Activated CD8-positive, alpha-beta memory T cell treated with anti-CD3 and anti-CD28 coated beads for 36 hours (primary cell): ENCODE results near the gene WBP1. TPM values are rescaled to one million over a fixed set of nuclear protein-coding genes. Genes with fewer than 3 reads are reported as not detected.

ENCODE experiments used
- CTCF ChIA-PET: fragments of 350-600 bp; sonication (Branson Sonifier 250); formaldehyde crosslinking; loops from one replicate; lab custom pipeline; 2021; ENCODE audit warnings: antibody characterized with exemption; lab: Charles Lee
- POLR2A ChIA-PET: fragments of 350-600 bp; sonication (Branson Sonifier 250); formaldehyde crosslinking; loops from one replicate; lab custom pipeline; 2021; ENCODE audit warnings: antibody characterized with exemption; lab: Charles Lee
- total RNA-seq, 2 experiments: library from RNA; stranded (reverse); gene quantifications; one replicate each; pipeline ENCODE4 v1.2.3, GENCODE V29; 2021

The WBP1 gene
- 10 to 100 TPM; 24.9 to 28.7 TPM for total RNA-seq

DNA sequence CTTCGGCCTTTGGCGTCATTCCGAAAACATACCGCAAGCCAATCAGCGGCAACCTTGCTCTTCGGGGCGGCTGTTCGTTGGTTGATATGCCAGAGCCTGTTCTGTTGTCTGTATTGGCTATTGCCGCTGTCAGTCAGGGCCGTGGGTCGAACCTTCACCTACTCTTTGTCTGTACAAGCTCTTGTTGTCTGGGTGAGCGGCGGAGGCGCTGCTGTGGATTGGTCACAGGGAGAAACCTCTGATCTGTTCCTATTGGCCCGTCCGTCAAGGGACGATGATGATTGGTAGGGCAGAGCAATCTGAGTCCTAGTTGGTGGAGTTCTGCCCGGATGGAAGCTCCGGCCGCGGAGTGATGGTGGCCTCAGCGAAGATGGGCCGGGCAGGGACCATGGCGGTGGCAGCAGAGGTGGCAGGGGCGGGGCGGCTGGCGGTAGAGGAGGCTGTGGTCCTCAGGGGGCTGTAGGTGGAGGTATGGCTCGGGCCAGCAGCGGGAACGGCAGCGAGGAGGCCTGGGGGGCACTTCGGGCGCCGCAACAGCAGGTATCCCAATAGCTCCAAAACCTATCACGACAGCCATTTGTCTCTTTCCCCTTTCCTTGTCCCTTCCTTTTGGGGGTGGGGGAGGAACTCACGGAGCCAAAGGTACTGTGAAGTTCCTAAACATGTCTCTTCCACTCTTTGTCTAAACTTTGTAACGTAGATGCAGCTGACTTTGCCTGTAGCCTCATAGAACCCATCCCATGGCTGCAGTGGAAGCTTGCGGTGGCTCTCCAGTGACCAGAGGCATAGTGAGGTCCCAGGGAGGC, at the start of gene WBP1:
Gene WBP1 (plus strand): TSS at position 307 of the 806 bp plus-strand sequence. CDS start 165 bp downstream, at position 472.
- POLR2A ChIA-PET: interaction anchor here (1.1 to 1.8 kb wide), 6 partner anchors 14 to 73 kb away, joined by 3 to 13 read pairs (median 4); partner anchors contain the start of genes AUP1, C2orf81, HTRA2 and MRPL53
- CTCF ChIA-PET: interaction anchor here (1.4 to 4.0 kb wide), 2 partner anchors 17 to 24 kb away, joined by 3 to 24 read pairs; partner anchors contain the start of genes CCDC142 and TTC31

DNA sequence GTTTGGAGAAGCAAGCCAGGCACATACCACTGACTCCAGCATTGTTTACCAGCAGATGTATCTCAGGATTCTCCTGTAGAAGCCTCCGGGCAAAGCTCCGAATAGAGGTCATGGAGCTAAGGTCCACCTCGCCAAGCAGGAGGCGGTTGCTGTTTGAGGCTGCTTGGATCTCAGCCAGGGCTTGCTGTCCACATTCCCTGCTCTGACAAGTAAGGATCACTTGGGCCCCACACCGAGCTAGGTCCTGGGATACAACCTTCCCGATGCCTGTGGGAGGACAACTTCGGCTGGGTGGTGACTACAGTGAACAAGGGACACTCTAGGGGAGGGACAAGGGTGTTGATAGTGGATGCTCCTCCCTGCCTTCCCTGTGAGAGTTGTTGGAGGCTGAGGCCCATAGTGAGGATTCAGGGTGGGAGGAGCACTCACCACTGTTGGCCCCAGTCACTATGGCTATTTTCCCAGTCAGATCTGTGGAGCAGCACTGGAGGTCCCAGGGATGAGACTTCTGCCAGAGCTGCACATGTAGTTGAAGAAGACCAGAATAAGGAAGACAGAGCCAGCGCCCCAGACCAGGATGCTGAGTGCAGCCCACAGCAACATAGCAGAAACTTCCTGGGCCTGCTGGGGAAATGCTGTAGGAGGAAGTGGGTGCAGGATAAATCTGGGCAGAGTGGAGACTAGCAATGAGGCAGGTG, 45.1 kb upstream of the WBP1 start:
- CTCF ChIA-PET: no interaction called here

DNA sequence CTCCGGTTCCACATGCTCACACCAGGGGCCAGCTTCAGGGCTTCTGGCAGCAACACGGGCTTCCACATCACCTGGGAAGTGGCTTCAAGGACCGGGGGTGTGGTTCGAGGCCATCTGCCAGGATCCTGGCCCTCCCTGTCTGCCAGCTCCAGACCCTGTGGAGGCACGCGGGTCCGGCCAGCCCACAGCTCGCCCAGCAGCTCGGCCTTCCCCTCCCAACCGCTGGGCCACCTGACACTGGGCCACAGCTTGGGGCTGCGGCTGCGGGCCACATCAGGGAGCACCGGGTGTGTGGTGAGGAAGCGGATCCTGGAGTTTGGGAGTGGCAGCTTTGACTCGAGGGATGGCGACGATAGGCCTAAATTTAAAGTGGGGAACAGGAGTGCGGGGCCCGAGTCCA, 43.8 kb upstream of the WBP1 start:
- CTCF ChIA-PET: interaction anchor here (0.9 kb wide), 1 partner anchor 22 kb away, joined by 9 read pairs; no protein-coding TSS in a partner anchor

More for the DNA sequence above, 45.1 kb upstream of the WBP1 start:
- POLR2A ChIA-PET: no interaction called here

DNA sequence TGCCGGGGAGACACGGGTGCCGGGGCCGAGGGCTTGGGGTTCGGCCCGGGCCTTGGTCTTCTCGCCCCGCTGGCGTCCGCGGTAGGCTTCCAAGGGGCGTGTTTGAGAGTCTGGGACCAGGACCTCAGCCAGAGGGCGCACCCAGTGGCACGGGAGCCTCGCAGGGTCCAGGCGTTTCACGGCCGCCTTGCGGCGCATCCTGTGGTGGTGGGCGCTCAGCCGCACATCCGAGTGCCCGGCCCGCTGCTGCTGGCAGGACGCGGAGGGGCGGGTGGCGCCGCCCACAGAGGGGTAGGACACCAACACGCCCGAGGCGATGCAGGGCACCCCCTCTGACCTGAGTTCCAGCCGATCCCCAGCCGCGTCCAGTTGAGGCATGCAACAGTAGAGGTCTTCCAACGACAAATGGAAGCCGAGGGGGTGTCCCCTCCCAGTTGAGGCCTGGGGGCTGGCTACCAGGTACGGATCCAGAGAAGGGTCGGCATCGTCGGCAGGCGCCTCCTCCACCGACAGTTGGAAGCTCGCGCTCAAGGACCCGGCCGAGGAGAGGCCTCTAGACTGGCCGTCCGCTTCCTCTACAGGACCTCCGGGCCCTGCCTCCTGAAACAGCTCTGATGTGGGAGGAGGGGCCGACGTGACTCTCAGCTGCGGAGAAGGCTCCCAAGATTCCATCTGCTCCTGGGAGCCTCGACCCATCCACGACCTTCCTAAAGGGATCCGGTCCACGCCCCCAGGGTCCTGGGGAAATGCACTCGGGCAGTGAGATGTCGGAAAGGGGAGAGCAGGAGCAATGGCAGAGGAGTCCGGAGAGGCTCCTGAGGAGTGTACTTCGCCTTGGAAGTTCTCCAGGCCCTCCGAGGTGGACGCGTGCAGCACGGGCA, 43.1 kb upstream of the WBP1 start:
- CTCF ChIA-PET: interaction anchor here (0.9 kb wide), 1 partner anchor 23 kb away, joined by 9 read pairs; no protein-coding TSS in a partner anchor
- POLR2A ChIA-PET: no interaction called here

More for the DNA sequence above, 43.8 kb upstream of the WBP1 start:
- POLR2A ChIA-PET: no interaction called here

DNA sequence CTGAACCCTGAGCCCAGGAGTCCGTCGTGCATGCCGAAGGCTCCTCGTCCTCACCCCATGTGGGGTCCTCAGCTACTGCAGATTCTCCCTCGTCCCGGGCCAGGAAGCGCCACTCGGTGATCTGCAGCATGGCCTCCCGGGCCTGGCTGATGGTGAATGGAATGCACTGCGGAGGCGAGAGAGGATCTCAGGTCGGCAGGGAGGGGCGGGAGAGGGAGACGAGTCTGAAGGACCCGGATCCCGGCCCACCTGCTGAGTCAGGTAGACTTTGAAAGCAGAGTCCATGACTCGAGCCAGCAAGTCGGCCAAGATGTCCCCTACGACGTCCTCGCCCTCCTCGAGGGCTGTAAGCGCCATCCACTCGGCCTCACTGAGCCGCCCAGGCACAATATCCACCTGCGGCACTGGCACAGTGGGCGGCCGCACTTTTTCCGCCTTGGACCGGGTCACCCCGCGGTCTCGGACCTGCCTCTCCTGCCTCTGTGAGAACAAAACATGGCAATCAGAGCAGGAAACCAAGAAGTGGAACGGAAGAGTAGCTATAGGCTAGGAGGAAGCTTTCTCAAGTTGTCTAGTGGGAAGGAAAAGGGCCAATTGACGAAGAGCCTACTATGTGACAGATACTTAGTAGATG, 42.4 kb upstream of the WBP1 start:
- ChIA-PET CTCF (no interaction called here), POLR2A (no interaction called here)

DNA sequence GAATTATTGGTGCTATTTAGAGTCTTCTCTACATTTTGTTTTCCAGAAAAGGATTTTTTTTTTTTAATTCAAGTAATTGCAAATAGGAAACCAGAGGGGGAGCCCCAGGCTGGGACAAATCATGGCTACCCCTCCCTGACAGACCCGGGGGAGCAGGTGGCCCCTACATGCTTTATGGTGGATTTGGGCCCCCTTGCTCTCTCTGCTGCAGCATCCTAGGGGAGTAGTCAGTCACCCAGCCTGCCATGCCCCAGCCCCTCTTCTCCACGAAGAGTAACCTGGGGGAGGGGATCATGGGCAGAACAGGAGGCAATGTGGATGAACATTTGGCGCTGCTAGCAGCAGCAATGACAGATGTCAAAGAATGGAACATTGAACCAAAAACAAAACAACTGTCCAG, 41.5 kb upstream of the WBP1 start:
- ChIA-PET CTCF (no interaction called here), POLR2A (no interaction called here)

DNA sequence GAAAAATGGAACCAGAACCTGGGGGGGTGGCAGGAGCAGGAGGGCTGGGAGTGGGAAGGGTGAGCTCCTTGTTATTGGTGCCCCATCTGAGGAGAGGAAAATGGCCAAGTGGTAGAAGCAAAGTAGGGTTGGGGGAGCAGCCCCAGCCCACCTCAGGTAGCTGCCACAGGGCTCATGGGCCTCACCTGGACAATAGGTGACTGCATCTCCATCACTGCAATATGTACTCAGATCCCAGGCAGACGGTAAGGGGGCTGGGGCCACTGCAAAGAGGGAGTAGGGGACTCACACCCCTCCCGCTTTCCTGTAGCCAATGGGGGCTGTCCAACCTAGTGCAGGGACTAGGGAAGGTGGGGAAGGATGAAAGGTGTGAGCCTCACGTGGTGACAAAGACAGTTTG, 41.0 kb upstream of the WBP1 start:
- ChIA-PET CTCF (no interaction called here), POLR2A (no interaction called here)

DNA sequence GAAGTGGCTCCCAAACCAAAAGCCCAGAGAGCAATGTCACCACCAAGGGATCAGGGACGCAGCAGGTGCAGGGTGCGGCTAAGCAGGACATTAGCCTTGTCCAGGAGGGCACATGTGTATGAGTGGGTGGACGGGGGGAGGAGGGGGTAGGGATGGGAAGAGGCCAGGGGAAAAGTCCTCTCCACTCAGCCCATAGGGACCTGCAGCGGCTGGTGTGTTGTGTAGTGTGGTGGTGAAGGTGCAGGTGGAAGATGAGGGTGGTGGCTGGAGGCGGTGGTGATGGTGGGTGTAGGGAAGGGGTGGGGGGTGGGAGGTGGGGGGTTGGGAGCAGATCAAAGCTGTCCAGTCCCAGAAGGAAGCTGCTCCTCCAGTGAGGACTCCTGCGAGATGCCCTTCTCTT, 40.5 kb upstream of the WBP1 start:
- POLR2A ChIA-PET: no interaction called here
- CTCF ChIA-PET: no interaction called here

DNA sequence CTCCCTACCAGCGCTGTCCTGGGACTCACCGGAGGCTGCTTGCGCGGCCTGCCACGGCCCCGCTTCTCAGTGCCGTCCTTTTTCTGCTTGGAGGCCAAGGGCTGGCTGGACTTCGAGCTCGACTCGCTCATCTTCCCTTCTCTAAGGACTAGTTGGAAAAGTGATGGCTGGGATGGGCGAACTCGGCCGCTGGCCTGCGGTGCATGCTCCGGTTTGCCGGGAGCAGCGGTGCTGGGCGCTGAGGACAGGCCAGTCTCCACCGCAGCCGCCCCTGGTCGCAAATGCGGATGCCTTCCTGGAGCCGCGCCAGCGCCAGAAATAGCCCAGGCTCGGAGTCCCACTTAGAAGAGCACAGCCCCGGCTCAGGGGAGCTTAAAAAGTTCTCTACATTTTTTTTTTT, 39.9 kb upstream of the WBP1 start:
- CTCF ChIA-PET: interaction anchor here (0.9 kb wide), 1 partner anchor 53 kb away, joined by 3 read pairs; no protein-coding TSS in a partner anchor
- POLR2A ChIA-PET: no interaction called here

DNA sequence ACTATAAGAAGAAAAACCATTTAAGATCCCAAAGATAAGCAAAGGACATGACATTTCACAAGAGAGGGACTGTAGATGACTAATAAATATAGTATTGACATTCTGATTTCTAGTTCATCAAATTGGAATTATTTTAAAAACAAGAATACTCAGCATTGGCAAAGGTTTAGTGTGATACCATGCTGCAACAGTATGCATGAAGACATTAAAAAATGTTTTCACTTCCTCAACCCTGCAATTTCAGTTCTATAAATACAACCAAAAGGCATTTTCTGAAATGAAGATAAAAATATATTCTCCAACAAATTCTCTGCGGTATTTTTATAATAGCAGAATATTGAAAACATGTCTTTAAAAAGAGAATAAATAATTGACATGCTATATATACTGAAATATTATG, 38.9 kb upstream of the WBP1 start:
- ChIA-PET POLR2A (no interaction called here), CTCF (interaction anchor here (0.9 kb wide), 1 partner anchor 52 kb away, joined by 3 read pairs; no protein-coding TSS in a partner anchor)

DNA sequence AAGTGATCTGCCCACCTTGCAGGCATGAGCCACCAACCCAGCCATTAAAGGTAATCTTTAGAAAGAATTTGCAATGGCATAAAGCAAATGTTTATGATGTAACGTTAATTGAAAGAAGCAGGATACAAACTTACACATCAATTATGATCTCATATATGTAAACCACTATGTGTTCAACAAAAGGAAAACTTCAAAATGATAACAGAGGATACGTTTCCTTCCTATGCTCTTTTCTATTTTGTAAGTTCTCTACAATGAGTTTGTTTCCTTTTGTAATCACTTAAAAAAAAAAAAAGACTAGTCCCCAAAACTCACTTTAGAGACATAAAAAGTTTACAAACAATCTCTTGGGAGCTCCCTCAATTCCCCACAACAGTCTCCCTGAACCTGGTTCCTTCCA, 38.2 kb upstream of the WBP1 start:
- CTCF ChIA-PET: no interaction called here

DNA sequence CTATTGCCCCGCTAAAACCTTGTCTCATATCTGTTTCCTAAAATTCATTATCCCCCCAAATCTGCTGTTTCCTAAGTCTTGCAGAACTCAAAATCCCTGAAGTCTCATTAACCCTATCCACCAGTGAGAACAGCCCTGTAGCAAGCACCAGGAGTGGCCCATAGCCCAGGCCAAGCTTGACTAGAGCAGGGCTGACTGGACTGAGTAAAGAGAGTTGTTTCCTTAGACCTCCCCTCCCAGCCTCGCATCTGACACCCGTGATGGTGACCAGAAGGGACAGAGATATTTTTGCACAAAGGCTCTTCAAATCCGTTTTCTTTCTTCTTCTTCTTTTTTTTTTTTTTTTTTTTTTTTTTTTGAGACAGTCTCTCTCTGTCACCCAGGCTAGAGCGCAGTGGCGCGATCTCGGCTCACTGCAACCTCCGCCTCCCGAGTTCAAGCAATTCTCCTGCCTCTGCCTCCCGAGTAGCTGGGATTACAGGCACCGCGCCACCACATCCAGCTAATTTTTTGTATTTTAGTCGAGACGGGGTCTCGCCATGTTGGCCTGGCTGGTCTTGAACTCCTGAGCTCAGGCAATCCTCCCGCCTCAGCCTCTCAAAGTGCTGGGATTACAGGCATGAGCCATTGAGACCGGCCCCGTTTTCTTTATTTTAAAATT, 37.7 kb upstream of the WBP1 start:
- CTCF ChIA-PET: interaction anchor here (0.6 to 0.7 kb wide), 2 partner anchors 170 to 419 kb away, joined by 3 to 4 read pairs; no protein-coding TSS in a partner anchor
- POLR2A ChIA-PET: interaction anchor here (0.9 to 1.0 kb wide), 3 partner anchors 29 to 38 kb away, joined by 3 to 5 read pairs (median 3); partner anchors contain the start of gene WBP1

More for the DNA sequence above, 38.2 kb upstream of the WBP1 start:
- POLR2A ChIA-PET: no interaction called here

DNA sequence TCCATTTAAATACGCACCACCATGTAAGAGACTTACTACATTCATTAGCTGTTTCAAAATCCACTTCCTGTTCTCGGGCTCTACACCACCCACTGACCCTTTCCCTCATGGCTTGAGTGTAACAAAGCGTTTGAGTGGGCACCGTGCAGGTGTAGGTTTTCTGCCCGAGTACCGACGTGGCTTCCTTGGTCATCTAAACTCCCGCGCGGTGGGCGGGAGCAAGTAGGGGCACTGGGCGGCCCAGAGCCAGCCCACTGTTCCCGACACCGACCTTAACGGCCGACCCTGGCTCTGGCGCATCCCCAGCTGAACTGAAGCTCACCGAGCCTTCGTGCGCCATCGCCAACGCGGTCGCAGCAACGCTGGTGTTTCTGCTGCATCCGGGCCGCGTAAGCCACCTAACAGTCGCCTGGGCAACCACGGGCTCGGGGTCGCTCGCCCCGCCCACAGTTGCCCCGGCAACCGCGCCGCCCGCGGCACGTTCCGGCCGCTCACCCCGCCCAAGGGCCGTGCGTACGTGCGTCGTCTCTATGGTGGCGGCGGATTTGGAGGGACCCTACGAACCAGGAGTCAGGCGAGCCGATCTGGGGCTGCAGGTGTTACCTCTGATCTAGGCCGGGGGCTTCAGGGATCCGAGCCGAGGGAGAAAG, 36.9 kb upstream of the WBP1 start, which contains the start of the genes C2orf81 and WDR54:
Gene C2orf81 (minus strand): TSS at position 399 of the 650 bp plus-strand sequence. CDS start 59 bp downstream, at position 340.
Gene WDR54 (plus strand): TSS at position 510 of the 650 bp plus-strand sequence. CDS start 424 bp downstream, outside the sequence.
- POLR2A ChIA-PET: interaction anchor here (0.6 to 1.0 kb wide), 5 partner anchors 29 to 301 kb away, joined by 3 to 5 read pairs (median 3); partner anchors contain the start of gene WBP1
- CTCF ChIA-PET: interaction anchor here (0.6 to 0.9 kb wide), 4 partner anchors 59 to 420 kb away, joined by 3 to 4 read pairs (median 4); no protein-coding TSS in a partner anchor

DNA sequence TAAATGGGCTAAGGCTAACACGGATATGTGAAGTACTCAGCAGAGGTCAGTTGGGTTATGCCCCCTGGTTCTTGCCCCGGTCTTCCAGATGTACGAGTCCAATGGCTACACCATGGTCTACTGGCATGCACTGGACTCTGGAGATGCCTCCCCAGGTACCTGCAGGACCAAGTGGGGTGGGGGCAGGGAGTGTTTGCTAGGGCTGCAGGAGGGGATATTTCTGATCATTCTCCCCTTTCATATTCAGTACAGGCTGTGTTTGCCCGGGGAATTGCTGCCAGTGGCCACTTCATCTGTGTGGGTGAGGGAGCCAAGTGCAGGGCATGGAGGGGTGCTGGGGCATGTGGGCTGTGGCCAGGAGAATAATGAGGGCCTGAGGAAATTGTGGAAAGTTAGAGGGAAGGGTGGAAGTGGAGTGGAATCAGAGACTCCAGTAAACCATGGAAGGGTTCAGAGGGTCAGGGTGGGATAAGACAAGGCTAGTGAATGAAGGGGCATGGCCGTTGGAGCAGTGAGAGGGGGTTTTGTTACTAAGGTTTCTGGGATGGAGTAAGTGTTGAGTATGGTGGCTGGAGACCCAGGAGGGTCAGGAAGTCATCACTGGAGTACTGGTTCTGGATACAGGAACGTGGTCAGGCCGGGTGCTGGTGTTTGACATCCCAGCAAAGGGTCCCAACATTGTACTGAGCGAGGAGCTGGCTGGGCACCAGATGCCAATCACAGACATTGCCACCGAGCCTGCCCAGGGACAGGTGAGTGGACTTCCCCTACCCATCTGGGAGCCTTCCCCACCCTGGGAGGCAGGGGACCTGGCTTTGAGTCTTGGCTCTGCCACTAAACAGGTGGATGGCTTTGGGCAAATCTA, 34.8 kb upstream of the WBP1 start:
- ChIA-PET CTCF (no interaction called here), POLR2A (no interaction called here)

DNA sequence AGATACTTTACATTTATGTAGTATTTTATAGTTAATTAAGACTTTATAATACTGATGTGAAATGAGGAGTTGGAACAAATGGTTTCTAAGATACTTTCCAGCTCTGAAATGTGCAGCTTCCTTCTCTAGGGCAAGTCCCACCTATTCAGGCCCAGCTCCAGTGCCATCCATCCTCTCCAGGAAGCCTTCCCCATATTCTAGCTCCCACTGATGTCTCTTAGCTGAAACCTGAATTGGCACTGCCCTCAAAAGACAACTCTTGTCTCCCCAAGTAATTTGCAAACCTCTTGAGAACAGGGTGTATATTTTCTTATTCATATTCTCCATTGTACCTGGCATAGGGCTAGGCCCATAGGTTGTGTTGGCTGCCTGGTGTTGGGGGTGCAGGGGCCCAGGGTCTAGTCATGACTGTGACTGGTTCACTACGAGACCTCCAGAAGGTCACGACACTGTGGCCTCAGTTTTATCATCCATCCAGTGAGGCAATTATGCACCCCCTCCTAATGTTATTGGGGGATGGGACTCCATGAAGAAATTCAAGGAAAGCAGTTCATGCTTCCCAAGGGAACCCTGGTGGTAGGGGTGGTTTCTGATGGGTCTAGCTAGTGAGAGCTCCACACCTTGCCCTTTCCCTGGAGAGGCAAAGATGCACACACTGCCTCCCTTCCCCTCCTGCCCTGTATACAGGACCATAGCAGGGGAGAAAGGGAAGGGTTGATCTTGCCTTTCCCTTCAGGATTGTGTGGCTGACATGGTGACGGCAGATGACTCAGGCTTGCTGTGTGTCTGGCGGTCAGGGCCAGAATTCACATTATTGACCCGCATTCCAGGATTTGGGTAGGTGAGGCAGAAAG, 33.9 kb upstream of the WBP1 start:
- CTCF ChIA-PET: no interaction called here
- POLR2A ChIA-PET: no interaction called here
